ENCODE measurements around the gene PDE8B.
"Not testable (repeated sequence)": the region's sequence is repeated elsewhere in the genome, so short reads cannot be mapped to it uniquely, and the experiment has no call there.

The PDE8B gene

GRCh38 chr5:77374686-77375085, 164.2 kb downstream of the PDE8B start:
- in situ Hi-C loops (cut with HindIII; ENCODE audit: low pct_ligation_motif_present, low sequenced_read_pairs), result no loop called here
- DNase-seq, result no peak

DNA sequence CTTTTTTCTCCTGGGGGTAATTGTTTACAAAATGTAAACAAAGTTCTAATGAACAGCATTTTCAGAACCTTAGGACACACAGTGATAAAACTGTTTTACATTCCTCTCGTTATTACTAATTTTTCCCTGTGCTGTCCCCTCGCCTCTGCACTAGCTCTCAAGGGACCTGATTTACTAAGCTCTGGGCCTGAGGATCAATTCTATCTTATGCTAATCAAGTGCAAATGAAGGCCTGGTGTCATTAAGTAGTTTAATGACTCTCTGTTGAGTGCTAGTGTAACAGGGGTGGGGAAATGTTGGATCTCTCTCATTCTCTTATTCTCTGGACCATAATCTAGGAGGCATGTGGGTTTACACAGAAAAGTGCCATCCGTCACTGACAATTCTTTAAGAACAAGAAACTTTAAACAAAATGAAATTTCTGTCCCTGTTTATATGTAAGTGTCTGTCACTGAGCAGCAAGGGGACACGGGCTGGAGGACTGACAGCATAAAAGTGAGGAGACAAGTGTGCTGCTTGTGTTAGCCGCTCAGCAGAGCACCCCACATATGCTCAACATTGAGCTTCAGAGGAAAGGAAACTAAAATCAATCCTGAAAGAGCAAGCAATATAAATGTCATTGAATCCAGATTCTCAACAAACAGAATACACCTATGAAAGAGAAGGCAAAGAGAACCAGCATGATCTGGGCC, 166.3 kb downstream of the PDE8B start:
- Histone ChIP-seq H3K4me3 (ENCODE audit: low read depth, low read length) (no peak overlapping the region), H3K27ac (no peak overlapping the region), H3K27me3 (replicated peaks) (no peaks in the 10 kb centered on the region), H3K36me3 (replicated peaks) (no peaks in the 10 kb centered on the region)
- TF ChIP-seq CTCF (IDR thresholded peaks at IDR 0.05; ENCODE audit: low read depth, low read length, missing control alignments), result no peak
- in situ Hi-C loops (cut with HindIII; ENCODE audit: low pct_ligation_motif_present, low sequenced_read_pairs), result no loop called here
- DNase-seq, result no peak

More at GRCh38 chr5:77374686-77375085, 164.2 kb downstream of the PDE8B start:
- no peaks in the 10 kb centered on the region for H3K36me3 ChIP-seq (replicated peaks)
- no peak for TF ChIP-seq CTCF (IDR thresholded peaks at IDR 0.05; ENCODE audit: low read depth, low read length, missing control alignments)
- no peak overlapping the region for H3K4me3 ChIP-seq (ENCODE audit: low read depth, low read length)
- H3K27me3 ChIP-seq (replicated peaks), result no peaks in the 10 kb centered on the region
- H3K27ac ChIP-seq, result no peak overlapping the region

GRCh38 chr5:77379558-77380061, 169.1 kb downstream of the PDE8B start:
- no peak for DNase-seq
- H3K27ac ChIP-seq, result no peak overlapping the region
- no peak overlapping the region for H3K4me3 ChIP-seq (ENCODE audit: low read depth, low read length)
- no peaks in the 10 kb centered on the region for H3K27me3 ChIP-seq (replicated peaks)
- in situ Hi-C loops (cut with HindIII; ENCODE audit: low pct_ligation_motif_present, low sequenced_read_pairs), result no loop called here
- H3K36me3 ChIP-seq (replicated peaks), result no peaks in the 10 kb centered on the region
- TF ChIP-seq CTCF (IDR thresholded peaks at IDR 0.05; ENCODE audit: low read depth, low read length, missing control alignments), result no peak

GRCh38 chr5:77380636-77381035, 170.2 kb downstream of the PDE8B start:
- DNase-seq, result no peak
- in situ Hi-C loops (cut with HindIII; ENCODE audit: low pct_ligation_motif_present, low sequenced_read_pairs), result no loop called here
- no peak for TF ChIP-seq CTCF (IDR thresholded peaks at IDR 0.05; ENCODE audit: low read depth, low read length, missing control alignments)
- no peak overlapping the region for H3K4me3 ChIP-seq (ENCODE audit: low read depth, low read length)
- no peaks in the 10 kb centered on the region for H3K27me3 ChIP-seq (replicated peaks)
- H3K27ac ChIP-seq, result no peak overlapping the region
- H3K36me3 ChIP-seq (replicated peaks), result no peaks in the 10 kb centered on the region

- H3K27ac ChIP-seq; in situ Hi-C loops (cut with HindIII; ENCODE audit: low pct_ligation_motif_present, low sequenced_read_pairs); H3K4me3 ChIP-seq (ENCODE audit: low read depth, low read length); H3K27me3 ChIP-seq (replicated peaks); H3K36me3 ChIP-seq (replicated peaks); DNase-seq: not testable (repeated sequence)
These were observed 172.9 kb downstream of the PDE8B start for GRCh38 chr5:77383336-77383735.

DNA sequence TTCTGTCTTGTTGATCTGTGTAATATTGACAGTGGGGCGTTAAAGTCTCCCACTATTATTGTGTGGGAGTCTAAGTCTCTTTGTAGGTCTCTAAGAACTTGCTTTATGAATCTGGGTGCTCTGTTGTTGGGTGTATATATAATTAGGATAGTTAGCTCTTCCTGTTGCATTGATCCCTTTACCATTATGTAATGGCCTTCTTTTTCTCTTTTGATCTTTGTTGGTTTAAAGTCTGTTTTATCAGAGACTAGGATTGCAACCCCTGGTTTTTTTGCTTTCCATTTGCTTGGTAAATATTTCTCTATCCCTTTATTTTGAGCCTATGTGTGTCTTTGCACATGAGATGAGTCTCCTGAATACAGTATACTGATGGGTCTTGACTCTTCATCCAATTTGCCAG, 175.9 kb downstream of the PDE8B start:
- DNase-seq; H3K4me3 ChIP-seq (ENCODE audit: low read depth, low read length); H3K36me3 ChIP-seq (replicated peaks); H3K27ac ChIP-seq; in situ Hi-C loops (cut with HindIII; ENCODE audit: low pct_ligation_motif_present, low sequenced_read_pairs); H3K27me3 ChIP-seq (replicated peaks): not testable (repeated sequence)

- no peaks in the 10 kb centered on the region for H3K27me3 ChIP-seq (replicated peaks)
- no peak overlapping the region for H3K27ac ChIP-seq
- DNase-seq, result no peak
- in situ Hi-C loops (cut with HindIII; ENCODE audit: low pct_ligation_motif_present, low sequenced_read_pairs), result no loop called here
- no peak for TF ChIP-seq CTCF (IDR thresholded peaks at IDR 0.05; ENCODE audit: low read depth, low read length, missing control alignments)
- H3K36me3 ChIP-seq (replicated peaks), result no peaks in the 10 kb centered on the region
- H3K4me3 ChIP-seq (ENCODE audit: low read depth, low read length), result no peak overlapping the region
These were observed 179.3 kb downstream of the PDE8B start for GRCh38 chr5:77389746-77390145.

Data from brain microvascular endothelial cell (primary cell).